GM19452 (cell line): ENCODE results near the gene NID2.

Experiments used
- ATAC-seq: cut with Tn5 transposase; IDR thresholded peaks from one replicate; pipeline ENCODE4 v1.9.1; 2021; ENCODE audit not compliant: unreplicated experiment

NID2 gene

GRCh38 chr14:51967521-51967920, 101.3 kb downstream of the NID2 start:
- ATAC-seq = no peak

- no peak for ATAC-seq
Observed at GRCh38 chr14:51963286-51963685, 105.6 kb downstream of the NID2 start.

DNA sequence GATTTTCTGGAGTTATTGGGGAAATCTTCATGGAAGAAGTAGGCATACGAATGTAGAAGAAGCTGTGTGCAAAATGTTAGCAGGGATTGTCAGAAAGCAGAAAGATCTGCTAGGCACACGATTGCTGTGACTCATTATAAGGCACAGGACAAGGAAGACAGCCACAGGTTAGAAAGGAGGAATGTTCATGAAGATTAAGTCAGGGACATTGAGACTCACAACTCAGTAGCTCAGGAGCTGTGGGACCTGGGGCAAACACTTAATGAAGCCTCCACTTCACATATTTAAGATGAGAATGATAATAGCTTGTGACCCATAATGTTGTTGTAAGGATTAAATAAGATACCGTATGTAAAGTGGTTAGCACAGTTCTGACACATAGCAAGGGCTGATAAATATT, 106.1 kb downstream of the NID2 start:
- no peak for ATAC-seq

- no peak for ATAC-seq
Observed at GRCh38 chr14:51960866-51961265, 108.0 kb downstream of the NID2 start.

GRCh38 chr14:51959928-51960327, 108.9 kb downstream of the NID2 start:
- ATAC-seq = no peak

DNA sequence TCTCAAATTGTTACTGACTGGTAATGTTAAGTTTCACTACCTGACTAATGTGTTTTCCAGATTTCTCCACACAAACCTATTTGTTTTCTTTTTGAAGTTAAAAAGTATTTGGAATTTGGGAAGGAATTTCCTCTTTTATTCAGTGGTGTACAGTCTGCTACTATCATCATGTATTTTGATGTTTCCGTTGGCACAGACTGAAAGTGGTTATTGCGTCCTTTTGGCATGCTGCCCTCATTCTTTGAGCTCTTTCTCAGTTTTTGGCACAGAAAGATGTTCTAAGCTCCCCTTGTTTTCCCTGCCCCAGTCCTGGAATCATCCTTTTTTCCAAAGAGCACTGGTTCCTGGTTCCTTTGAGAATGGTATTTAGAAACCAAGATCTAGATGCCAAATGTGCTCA, 110.9 kb downstream of the NID2 start:
- ATAC-seq = no peak
